HepG2 (cell line): ENCODE measurements around the gene GLIS2. TPM values are rescaled to one million over a fixed set of nuclear protein-coding genes. Genes with fewer than 3 reads are reported as not detected.

ENCODE experiments used
- AHR ChIP-seq: IDR thresholded peaks from 2 replicates; pipeline ENCODE4 v1.6.1; 2018; ENCODE audit warnings: missing genetic modification reagents, missing compliant biosample characterization
- ATF7-NPFF ChIP-seq: sonication (generic); formaldehyde crosslinking; IDR thresholded peaks from 2 replicates; pipeline ENCODE4 v1.8.1; 2023; ENCODE audit warnings: mild to moderate bottlenecking, low read depth, missing genetic modification reagents, moderate library complexity
- CEBPB ChIP-seq: IDR thresholded peaks from 2 replicates; pipeline ENCODE4 v1.6.1; 2011; ENCODE audit warnings: low read depth, low read length, improper control_type of control experiment, borderline replicate concordance
- CENPT ChIP-seq: sonication (generic); formaldehyde crosslinking; IDR thresholded peaks from 2 replicates; pipeline ENCODE4 v1.8.0; 2022; ENCODE audit warnings: low read depth, mild to moderate bottlenecking, moderate library complexity, missing genetic modification reagents
- FLYWCH1 ChIP-seq: sonication (generic); formaldehyde crosslinking; IDR thresholded peaks from 2 replicates; pipeline ENCODE4 v1.8.1; 2023; ENCODE audit warnings: mild to moderate bottlenecking, missing genetic modification reagents
- HDAC6 ChIP-seq: fragments of 200-600 bp; sonication (generic); IDR thresholded peaks from 2 replicates; pipeline ENCODE4 v1.7.0; 2017; ENCODE audit warnings: mild to moderate bottlenecking, antibody characterized with exemption, low read length, low read depth
- JUNB ChIP-seq: sonication (generic); formaldehyde crosslinking; IDR thresholded peaks from 2 replicates; pipeline ENCODE4 v1.8.0; 2022; ENCODE audit warnings: missing genetic modification reagents, mild to moderate bottlenecking, borderline replicate concordance
- LCORL ChIP-seq, 2 experiments: fragments of 450-650 bp in 1 of 2; sonication (generic) in 1 of 2; formaldehyde crosslinking in 1 of 2; IDR thresholded peaks; 2 replicates each; pipeline versions ENCODE4 v1.5.0 to v1.6.1; 2017 to 2020; ENCODE audit warnings: antibody characterized with exemption in 1 of 2, missing genetic modification reagents in 1 of 2
- MTA1 ChIP-seq: sonication (generic); formaldehyde crosslinking; IDR thresholded peaks from 2 replicates; pipeline ENCODE4 v1.4.0; 2020; ENCODE audit warnings: missing genetic modification reagents, mild to moderate bottlenecking, borderline replicate concordance
- MTF1 ChIP-seq: sonication (generic); formaldehyde crosslinking; IDR thresholded peaks from 2 replicates; pipeline ENCODE4 v1.5.0; 2020; ENCODE audit warnings: missing genetic modification reagents
- NONO ChIP-seq, 2 experiments: fragments of 450-650 bp in 1 of 2; sonication (generic) in 1 of 2; formaldehyde crosslinking in 1 of 2; IDR thresholded peaks in 1 of 2; conservative IDR thresholded peaks in 1 of 2; 2 replicates each; pipeline versions ENCODE4 v1.6.1 to v1.8.0; 2017 to 2022; ENCODE audit warnings: mild to moderate bottlenecking in 1 of 2, missing genetic modification reagents in 1 of 2, moderate library complexity in 1 of 2
- RARA ChIP-seq: IDR thresholded peaks from 2 replicates; pipeline ENCODE4 v1.6.1; 2016; ENCODE audit warnings: missing genetic modification reagents, missing compliant biosample characterization
- RBM22 ChIP-seq: fragments of 200-400 bp; formaldehyde crosslinking; optimal IDR thresholded peaks from 2 replicates; pipeline ENCODE3; 2017; ENCODE audit warnings: mild to moderate bottlenecking, low read length, moderate library complexity
- SMC3 ChIP-seq: IDR thresholded peaks from 2 replicates; pipeline ENCODE4 v1.6.1; 2011; ENCODE audit warnings: low read length, improper control_type of control experiment
- ZBTB8A ChIP-seq: sonication (generic); formaldehyde crosslinking; IDR thresholded peaks from 2 replicates; pipeline ENCODE4 v1.4.0; 2020; ENCODE audit warnings: mild to moderate bottlenecking, low read depth, missing genetic modification reagents, borderline replicate concordance
- ZFP41 ChIP-seq: sonication (generic); formaldehyde crosslinking; IDR thresholded peaks from 2 replicates; pipeline ENCODE4 v1.4.0; 2020; ENCODE audit warnings: mild to moderate bottlenecking, missing genetic modification reagents, borderline replicate concordance
- ZNF225 ChIP-seq: sonication (generic); formaldehyde crosslinking; IDR thresholded peaks from 2 replicates; pipeline ENCODE4 v1.4.0; 2020; ENCODE audit warnings: mild to moderate bottlenecking, missing genetic modification reagents
- ZNF34 ChIP-seq: sonication (generic); formaldehyde crosslinking; IDR thresholded peaks from 2 replicates; pipeline ENCODE4 v1.4.0; 2020; ENCODE audit warnings: mild to moderate bottlenecking, missing genetic modification reagents, borderline replicate concordance
- ZNF614 ChIP-seq: IDR thresholded peaks from 2 replicates; pipeline ENCODE4 v1.6.1; 2018; ENCODE audit warnings: missing biosample characterization, missing genetic modification reagents, inconsistent platforms, borderline replicate concordance
- ZNF660 ChIP-seq: sonication (generic); formaldehyde crosslinking; IDR thresholded peaks from 2 replicates; pipeline ENCODE4 v1.5.1; 2020; ENCODE audit warnings: mild to moderate bottlenecking, low read depth, missing genetic modification reagents, borderline replicate concordance
- polyA plus RNA-seq, 8 experiments: library from polyadenylated mRNA; depleted of rRNA in 3 of 8; stranded (reverse) in 7 of 8; unstranded in 1 of 8; fragments of >200 nt; fragmentation: Illumina TruSeq in 4 of 8; extraction: Trizol in 4 of 8; gene quantifications; 2 replicates each; pipeline versions ENCODE4 v1.2.1 to v1.2.3, GENCODE V29; 2011 to 2016; ENCODE audit warnings: low read depth in 4 of 8, missing spikeins in 1 of 8, mixed read lengths in 1 of 8; ENCODE audit not compliant: insufficient read depth in 1 of 8
- total RNA-seq, 5 experiments: library from RNA; depleted of rRNA; stranded (reverse); fragments of >200 nt; fragmentation: Illumina TruSeq; extraction: Trizol; gene quantifications; 2 replicates each; pipeline ENCODE4 v1.2.3, GENCODE V29; 2016; ENCODE audit warnings: low read depth in 1 of 5
- TF ChIP-seq, protein P1 (sequence below): IDR thresholded peaks from 2 replicates; pipeline ENCODE4 v1.6.1; 2016; ENCODE audit warnings: missing compliant biosample characterization, missing genetic modification reagents, borderline replicate concordance
- TF ChIP-seq, protein P2 (sequence below): sonication (generic); formaldehyde crosslinking; IDR thresholded peaks from 2 replicates; pipeline ENCODE4 v1.5.0; 2020; ENCODE audit warnings: mild to moderate bottlenecking, missing genetic modification reagents
- TF ChIP-seq, protein P3 (sequence below): sonication (generic); formaldehyde crosslinking; IDR thresholded peaks from 2 replicates; pipeline ENCODE4 v1.4.0; 2020; ENCODE audit warnings: missing genetic modification reagents

Gene GLIS2
- total and polyA plus RNA-seq, 2 of the 13 experiments (the other 11 are each of a cell fraction or from before 2014, with no cell fraction given), result 0.28 to 0.29 TPM

DNA sequence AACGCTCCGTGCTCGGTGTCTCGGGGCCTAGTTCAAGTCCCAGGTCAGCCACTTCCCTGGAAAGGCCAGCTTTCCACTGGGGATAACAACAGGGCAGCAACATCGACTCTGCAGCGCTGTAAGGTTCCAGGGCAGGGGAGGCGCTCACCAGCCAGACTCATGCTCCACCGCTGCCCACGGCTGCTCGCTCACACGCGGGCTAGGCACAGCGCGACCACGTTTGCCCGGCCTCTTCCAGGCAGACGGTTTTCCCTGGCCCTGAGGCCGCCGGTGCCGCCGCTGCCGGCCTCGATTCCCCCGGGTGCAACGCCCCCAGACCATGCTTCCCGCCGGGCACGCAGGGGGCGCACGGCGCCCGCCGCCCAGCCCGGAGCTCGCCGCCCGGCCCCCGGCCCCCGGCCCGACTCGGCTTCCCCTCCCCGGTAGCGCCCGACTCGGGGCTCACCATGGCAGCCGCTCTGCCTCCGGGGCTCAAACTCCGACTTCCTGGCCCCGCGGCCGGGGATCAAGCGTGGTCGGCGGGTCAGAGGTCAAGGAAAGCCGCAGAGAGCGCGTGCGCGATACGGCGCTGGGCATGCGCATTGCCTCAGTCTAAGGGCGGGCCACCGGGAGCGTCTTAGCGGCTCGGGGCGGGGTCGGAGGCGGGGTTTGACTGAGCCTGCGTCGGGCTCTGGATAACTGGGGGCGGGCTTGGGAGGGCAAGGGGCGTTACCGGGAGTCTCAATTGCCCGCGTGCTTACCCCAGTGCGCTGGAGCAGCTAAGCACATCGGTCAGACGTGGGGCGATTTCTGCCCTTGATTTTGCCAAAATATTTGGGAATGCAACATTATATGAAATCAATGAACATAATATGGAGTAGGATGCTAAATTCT lies 35.2 kb downstream of the GLIS2 start, which contains the start of gene PAM16 (continued):
- TF ChIP-seq, protein P1, sequence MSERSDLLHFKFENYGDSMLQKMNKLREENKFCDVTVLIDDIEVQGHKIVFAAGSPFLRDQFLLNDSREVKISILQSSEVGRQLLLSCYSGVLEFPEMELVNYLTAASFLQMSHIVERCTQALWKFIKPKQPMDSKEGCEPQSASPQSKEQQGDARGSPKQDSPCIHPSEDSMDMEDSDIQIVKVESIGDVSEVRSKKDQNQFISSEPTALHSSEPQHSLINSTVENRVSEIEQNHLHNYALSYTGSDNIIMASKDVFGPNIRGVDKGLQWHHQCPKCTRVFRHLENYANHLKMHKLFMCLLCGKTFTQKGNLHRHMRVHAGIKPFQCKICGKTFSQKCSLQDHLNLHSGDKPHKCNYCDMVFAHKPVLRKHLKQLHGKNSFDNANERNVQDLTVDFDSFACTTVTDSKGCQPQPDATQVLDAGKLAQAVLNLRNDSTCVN (CRISPR knock-in tag), result no peak
- TF ChIP-seq ZBTB8A (CRISPR knock-in tag) (no peak), MTA1 (CRISPR knock-in tag) (no peak; the same call in 1 of the 2 replicates), SMC3 (no peak), LCORL (IDR thresholded peaks at IDR 0.05) (no peak), LCORL (CRISPR knock-in tag; IDR thresholded peaks at IDR 0.05) (no peak), RBM22 (no peak), CENPT (CRISPR knock-in tag) (0 out of 2 replicates have a peak, but pooled peaks have one; percentile 42), RARA (CRISPR knock-in tag) (peak; percentile 35; the same call in 1 of the 2 replicates), ZFP41 (CRISPR knock-in tag) (no peak), MTF1 (CRISPR knock-in tag) (no peak), JUNB (CRISPR knock-in tag) (no peak), CEBPB (no peak), ZNF660 (CRISPR knock-in tag) (no peak; the same call in 1 of the 2 replicates), ZNF225 (no peak), ZNF34 (CRISPR knock-in tag) (no peak), HDAC6 (no peak), AHR (CRISPR knock-in tag) (0 out of 2 replicates have a peak, but pooled peaks have one; percentile 19), ATF7-NPFF (CRISPR knock-in tag) (no peak), NONO (IDR thresholded peaks at IDR 0.05) (no peak), NONO (CRISPR knock-in tag; conservative IDR thresholded peaks at IDR 0.05) (peak; percentile 27; the same call in 1 of the 2 replicates), FLYWCH1 (no peak), ZNF614 (no peak)
- TF ChIP-seq, protein P2, sequence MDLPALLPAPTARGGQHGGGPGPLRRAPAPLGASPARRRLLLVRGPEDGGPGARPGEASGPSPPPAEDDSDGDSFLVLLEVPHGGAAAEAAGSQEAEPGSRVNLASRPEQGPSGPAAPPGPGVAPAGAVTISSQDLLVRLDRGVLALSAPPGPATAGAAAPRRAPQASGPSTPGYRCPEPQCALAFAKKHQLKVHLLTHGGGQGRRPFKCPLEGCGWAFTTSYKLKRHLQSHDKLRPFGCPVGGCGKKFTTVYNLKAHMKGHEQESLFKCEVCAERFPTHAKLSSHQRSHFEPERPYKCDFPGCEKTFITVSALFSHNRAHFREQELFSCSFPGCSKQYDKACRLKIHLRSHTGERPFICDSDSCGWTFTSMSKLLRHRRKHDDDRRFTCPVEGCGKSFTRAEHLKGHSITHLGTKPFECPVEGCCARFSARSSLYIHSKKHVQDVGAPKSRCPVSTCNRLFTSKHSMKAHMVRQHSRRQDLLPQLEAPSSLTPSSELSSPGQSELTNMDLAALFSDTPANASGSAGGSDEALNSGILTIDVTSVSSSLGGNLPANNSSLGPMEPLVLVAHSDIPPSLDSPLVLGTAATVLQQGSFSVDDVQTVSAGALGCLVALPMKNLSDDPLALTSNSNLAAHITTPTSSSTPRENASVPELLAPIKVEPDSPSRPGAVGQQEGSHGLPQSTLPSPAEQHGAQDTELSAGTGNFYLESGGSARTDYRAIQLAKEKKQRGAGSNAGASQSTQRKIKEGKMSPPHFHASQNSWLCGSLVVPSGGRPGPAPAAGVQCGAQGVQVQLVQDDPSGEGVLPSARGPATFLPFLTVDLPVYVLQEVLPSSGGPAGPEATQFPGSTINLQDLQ (CRISPR knock-in tag), result 0 out of 2 replicates have a peak, but pooled peaks have one; percentile 64
- TF ChIP-seq, protein P3, sequence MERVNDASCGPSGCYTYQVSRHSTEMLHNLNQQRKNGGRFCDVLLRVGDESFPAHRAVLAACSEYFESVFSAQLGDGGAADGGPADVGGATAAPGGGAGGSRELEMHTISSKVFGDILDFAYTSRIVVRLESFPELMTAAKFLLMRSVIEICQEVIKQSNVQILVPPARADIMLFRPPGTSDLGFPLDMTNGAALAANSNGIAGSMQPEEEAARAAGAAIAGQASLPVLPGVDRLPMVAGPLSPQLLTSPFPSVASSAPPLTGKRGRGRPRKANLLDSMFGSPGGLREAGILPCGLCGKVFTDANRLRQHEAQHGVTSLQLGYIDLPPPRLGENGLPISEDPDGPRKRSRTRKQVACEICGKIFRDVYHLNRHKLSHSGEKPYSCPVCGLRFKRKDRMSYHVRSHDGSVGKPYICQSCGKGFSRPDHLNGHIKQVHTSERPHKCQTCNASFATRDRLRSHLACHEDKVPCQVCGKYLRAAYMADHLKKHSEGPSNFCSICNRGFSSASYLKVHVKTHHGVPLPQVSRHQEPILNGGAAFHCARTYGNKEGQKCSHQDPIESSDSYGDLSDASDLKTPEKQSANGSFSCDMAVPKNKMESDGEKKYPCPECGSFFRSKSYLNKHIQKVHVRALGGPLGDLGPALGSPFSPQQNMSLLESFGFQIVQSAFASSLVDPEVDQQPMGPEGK (CRISPR knock-in tag), result 0 out of 2 replicates have a peak, but pooled peaks have one; percentile 27
